Measurements from ENCODE around the gene MRPS22. TPM values are rescaled to one million over a fixed set of nuclear protein-coding genes. Genes with fewer than 3 reads are reported as not detected.

The MRPS22 gene
- total RNA-seq, 1 experiment from 2014 or later: 82.4 TPM

DNA sequence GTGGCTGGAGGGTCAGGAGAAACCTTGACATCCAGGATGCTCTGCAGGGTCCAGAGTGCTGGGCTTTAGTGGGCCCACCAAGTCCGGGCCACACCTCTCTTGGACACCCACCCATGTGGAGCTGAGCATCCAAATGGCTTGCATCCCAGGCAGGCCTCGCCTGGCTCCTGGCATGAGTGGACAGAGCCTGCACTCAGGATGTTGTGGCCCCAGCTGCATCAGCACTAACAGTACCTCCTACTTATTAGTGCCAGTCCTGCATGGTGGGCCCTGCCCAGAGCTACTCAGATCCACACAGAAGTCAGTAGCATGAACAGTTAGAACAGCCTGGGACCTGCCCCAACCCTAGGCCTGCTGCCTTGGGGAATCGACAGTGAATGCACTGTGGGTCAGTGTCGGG, 42.2 kb upstream of the MRPS22 start:
- CTCF ChIA-PET: interaction anchor here (0.6 to 3.1 kb wide), 11 partner anchors 9 to 883 kb away, joined by 3 to 15 read pairs (median 4); partner anchors contain the start of gene COPB2
- peaks cover 72% of the 10 kb centered on the region for H3K4me1 Mint-ChIP-seq (ENCODE audit: low read depth, unreplicated experiment)
- no TSS peak for BruUV-seq (replicated peaks)

DNA sequence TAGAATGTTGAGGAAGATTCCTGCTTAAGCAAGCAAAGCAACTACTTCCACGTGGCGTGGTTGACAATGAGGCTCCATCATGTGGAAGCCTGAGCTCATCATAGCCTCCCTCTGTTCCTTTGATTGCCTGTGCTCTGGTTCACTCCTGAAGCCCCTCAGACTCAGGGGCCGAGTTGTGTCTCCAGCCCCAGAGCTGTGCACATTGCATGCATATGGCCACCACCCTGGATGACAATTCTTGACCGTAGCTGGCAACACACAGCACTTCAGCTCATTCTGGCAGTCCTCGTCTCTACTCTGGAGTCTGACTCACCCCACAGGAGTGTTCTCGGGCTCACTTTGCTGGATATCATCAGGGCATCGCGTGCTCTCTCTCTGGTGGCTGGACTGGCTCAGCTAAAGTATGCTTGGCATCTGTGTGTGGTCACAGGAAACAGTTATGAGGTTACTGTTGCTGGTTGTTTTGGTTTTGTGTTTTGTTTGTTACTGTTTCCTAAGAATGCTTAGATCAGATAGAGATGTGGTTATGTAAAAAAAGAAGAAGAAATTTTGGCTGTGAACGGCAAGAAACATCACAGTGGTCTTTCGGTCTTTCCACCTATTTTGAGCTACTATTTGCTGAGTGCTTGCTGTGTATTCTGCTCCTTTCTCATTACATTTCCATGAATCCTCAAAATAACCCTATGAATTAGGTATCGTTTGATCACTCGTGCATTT, 41.6 kb upstream of the MRPS22 start:
- CTCF ChIA-PET: interaction anchor here (0.6 to 3.1 kb wide), 13 partner anchors 8 to 1284 kb away, joined by 3 to 15 read pairs (median 4); partner anchors contain the start of gene COPB2
- no peaks in the 10 kb centered on the region for H3K27me3 Mint-ChIP-seq (ENCODE audit: unreplicated experiment)
- H3K4me1 Mint-ChIP-seq (ENCODE audit: low read depth, unreplicated experiment): peaks cover 69% of the 10 kb centered on the region
- BruUV-seq (replicated peaks): no TSS peak
- H3K9me3 Mint-ChIP-seq (ENCODE audit: low read depth, unreplicated experiment): no peaks in the 10 kb centered on the region
- TF ChIP-seq, protein P1, sequence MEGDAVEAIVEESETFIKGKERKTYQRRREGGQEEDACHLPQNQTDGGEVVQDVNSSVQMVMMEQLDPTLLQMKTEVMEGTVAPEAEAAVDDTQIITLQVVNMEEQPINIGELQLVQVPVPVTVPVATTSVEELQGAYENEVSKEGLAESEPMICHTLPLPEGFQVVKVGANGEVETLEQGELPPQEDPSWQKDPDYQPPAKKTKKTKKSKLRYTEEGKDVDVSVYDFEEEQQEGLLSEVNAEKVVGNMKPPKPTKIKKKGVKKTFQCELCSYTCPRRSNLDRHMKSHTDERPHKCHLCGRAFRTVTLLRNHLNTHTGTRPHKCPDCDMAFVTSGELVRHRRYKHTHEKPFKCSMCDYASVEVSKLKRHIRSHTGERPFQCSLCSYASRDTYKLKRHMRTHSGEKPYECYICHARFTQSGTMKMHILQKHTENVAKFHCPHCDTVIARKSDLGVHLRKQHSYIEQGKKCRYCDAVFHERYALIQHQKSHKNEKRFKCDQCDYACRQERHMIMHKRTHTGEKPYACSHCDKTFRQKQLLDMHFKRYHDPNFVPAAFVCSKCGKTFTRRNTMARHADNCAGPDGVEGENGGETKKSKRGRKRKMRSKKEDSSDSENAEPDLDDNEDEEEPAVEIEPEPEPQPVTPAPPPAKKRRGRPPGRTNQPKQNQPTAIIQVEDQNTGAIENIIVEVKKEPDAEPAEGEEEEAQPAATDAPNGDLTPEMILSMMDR (IDR thresholded peaks at IDR 0.05; ENCODE audit: unreplicated experiment): no peak
- DNase-seq: peak; percentile 89
- peaks cover 14% of the 10 kb centered on the region for H3K36me3 Mint-ChIP-seq (ENCODE audit: insufficient read depth, unreplicated experiment)
- peak overlapping the region; percentile 71 for H3K27ac Mint-ChIP-seq (ENCODE audit: unreplicated experiment)
- intact Hi-C loops (cut with micrococcal nuclease; ENCODE audit: unreplicated experiment): no loop called here
- H3K4me3 Mint-ChIP-seq (ENCODE audit: low read depth, unreplicated experiment): peak overlapping the region; percentile 4

More for the DNA sequence above, 42.2 kb upstream of the MRPS22 start:
- no peaks in the 10 kb centered on the region for H3K27me3 Mint-ChIP-seq (ENCODE audit: unreplicated experiment)
- TF ChIP-seq, protein P1 (IDR thresholded peaks at IDR 0.05; ENCODE audit: unreplicated experiment): no peak
- intact Hi-C loops (cut with micrococcal nuclease; ENCODE audit: unreplicated experiment): no loop called here
- peaks cover 14% of the 10 kb centered on the region for H3K36me3 Mint-ChIP-seq (ENCODE audit: insufficient read depth, unreplicated experiment)
- H3K27ac Mint-ChIP-seq (ENCODE audit: unreplicated experiment): peak overlapping the region; percentile 71
- no peak overlapping the region for H3K4me3 Mint-ChIP-seq (ENCODE audit: low read depth, unreplicated experiment)
- no peaks in the 10 kb centered on the region for H3K9me3 Mint-ChIP-seq (ENCODE audit: low read depth, unreplicated experiment)
- DNase-seq: no peak

DNA sequence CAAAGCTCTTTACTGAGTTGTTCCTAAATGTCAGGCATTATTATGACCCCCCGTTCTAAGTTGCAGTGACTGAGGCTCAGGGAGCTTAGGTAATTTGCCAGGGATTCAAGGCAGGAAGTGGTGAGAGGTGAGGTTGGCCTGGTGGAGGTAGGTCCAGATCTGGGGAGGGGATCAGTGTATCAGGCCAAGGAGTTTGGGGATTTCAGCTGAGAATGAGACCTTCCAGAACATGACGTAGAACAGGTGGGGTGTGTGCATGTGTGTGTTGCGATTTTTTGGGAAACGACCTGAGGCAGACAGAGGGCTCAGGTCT, 41.1 kb upstream of the MRPS22 start:
- TF ChIP-seq, protein P1 (IDR thresholded peaks at IDR 0.05; ENCODE audit: unreplicated experiment): no peak
- no peaks in the 10 kb centered on the region for H3K9me3 Mint-ChIP-seq (ENCODE audit: low read depth, unreplicated experiment)
- no peak for DNase-seq
- peak overlapping the region; percentile 4 for H3K4me3 Mint-ChIP-seq (ENCODE audit: low read depth, unreplicated experiment)
- no peaks in the 10 kb centered on the region for H3K27me3 Mint-ChIP-seq (ENCODE audit: unreplicated experiment)
- H3K4me1 Mint-ChIP-seq (ENCODE audit: low read depth, unreplicated experiment): peaks cover 69% of the 10 kb centered on the region
- intact Hi-C loops (cut with micrococcal nuclease; ENCODE audit: unreplicated experiment): no loop called here
- H3K27ac Mint-ChIP-seq (ENCODE audit: unreplicated experiment): peak overlapping the region; percentile 71
- H3K36me3 Mint-ChIP-seq (ENCODE audit: insufficient read depth, unreplicated experiment): peaks cover 14% of the 10 kb centered on the region
- BruUV-seq (replicated peaks): no TSS peak
- CTCF ChIA-PET: interaction anchor here (0.6 to 3.1 kb wide), 7 partner anchors 9 to 1284 kb away, joined by 3 to 15 read pairs (median 4); no protein-coding TSS in a partner anchor

DNA sequence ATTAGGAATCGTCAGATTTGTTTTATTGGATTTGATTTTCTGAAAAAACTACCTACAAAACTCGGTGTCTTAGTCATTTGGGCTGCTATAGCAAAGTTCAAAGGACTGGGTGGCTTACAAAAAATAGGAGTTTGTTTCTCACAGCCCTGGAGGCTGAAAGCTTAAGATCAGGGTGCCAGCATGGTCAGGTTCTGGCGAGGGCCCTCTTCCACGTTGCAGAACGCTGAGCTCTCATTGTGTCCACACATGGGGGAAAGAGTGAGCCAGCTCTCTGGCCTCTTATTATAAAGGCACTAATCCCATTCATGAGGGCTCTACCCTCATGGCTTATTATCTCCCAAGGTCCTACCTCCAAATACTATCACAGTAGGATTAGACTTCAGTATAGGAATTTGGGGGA, 40.6 kb upstream of the MRPS22 start:
- no peak for DNase-seq
- intact Hi-C loops (cut with micrococcal nuclease; ENCODE audit: unreplicated experiment): no loop called here
- BruUV-seq (replicated peaks): no TSS peak
- TF ChIP-seq, protein P1 (IDR thresholded peaks at IDR 0.05; ENCODE audit: unreplicated experiment): no peak
- Mint-ChIP-seq H3K27me3 (ENCODE audit: unreplicated experiment) (no peaks in the 10 kb centered on the region), H3K9me3 (ENCODE audit: low read depth, unreplicated experiment) (no peaks in the 10 kb centered on the region), H3K4me1 (ENCODE audit: low read depth, unreplicated experiment) (peaks cover 69% of the 10 kb centered on the region), H3K4me3 (ENCODE audit: low read depth, unreplicated experiment) (no peak overlapping the region), H3K36me3 (ENCODE audit: insufficient read depth, unreplicated experiment) (peaks cover 14% of the 10 kb centered on the region), H3K27ac (ENCODE audit: unreplicated experiment) (peak overlapping the region; percentile 71)
- CTCF ChIA-PET: interaction anchor here (1.1 to 3.1 kb wide), 4 partner anchors 9 to 380 kb away, joined by 4 to 15 read pairs (median 9); no protein-coding TSS in a partner anchor

Data from Calu3 (cell line).